H9 (cell line): Measurements from ENCODE around the gene ANKS1B. TPM values are rescaled to one million over a fixed set of nuclear protein-coding genes. Genes with fewer than 3 reads are reported as not detected.

Experiments used
- DNase-seq: peaks from one replicate; pipeline ENCODE4 v3.0.0-alpha.2; 2017
- H2AFZ ChIP-seq: one replicate; pipeline ENCODE4 v1.6.1; 2013; ENCODE audit warnings: mild to moderate bottlenecking, low read length, control low read depth, moderate library complexity
- H2AK5ac ChIP-seq: 2 replicates; pipeline ENCODE4 v1.6.1; 2013; ENCODE audit warnings: low read length, control low read depth, mixed read lengths; ENCODE audit not compliant: insufficient read length
- H2BK120ac ChIP-seq: one replicate; pipeline ENCODE4 v1.6.1; 2013; ENCODE audit warnings: low read depth, mild to moderate bottlenecking, low read length, control low read depth, inconsistent platforms; ENCODE audit not compliant: poor library complexity, severe bottlenecking
- H2BK12ac ChIP-seq: 2 replicates; pipeline ENCODE4 v1.6.1; 2013; ENCODE audit warnings: low read length, control low read depth, mixed read lengths, low read depth; ENCODE audit not compliant: insufficient read length
- H2BK15ac ChIP-seq: 2 replicates; pipeline ENCODE4 v1.6.1; 2013; ENCODE audit warnings: low read depth, low read length, control low read depth
- H2BK20ac ChIP-seq: one replicate; pipeline ENCODE4 v1.6.1; 2013; ENCODE audit warnings: low read depth, mild to moderate bottlenecking, low read length, control low read depth, inconsistent platforms; ENCODE audit not compliant: poor library complexity, severe bottlenecking
- H2BK5ac ChIP-seq: 2 replicates; pipeline ENCODE4 v1.6.1; 2013; ENCODE audit warnings: low read length, control low read depth, mixed read lengths; ENCODE audit not compliant: insufficient read length
- H3K14ac ChIP-seq: 2 replicates; pipeline ENCODE4 v1.6.1; 2013; ENCODE audit warnings: low read length, control low read depth; ENCODE audit not compliant: insufficient read depth
- H3K18ac ChIP-seq: 2 replicates; pipeline ENCODE4 v1.6.1; 2013; ENCODE audit warnings: low read depth, mild to moderate bottlenecking, mixed read lengths, low read length, control low read depth; ENCODE audit not compliant: insufficient read length
- H3K23ac ChIP-seq: 2 replicates; pipeline ENCODE4 v1.6.1; 2013; ENCODE audit warnings: low read length, control low read depth, mixed read lengths, low read depth; ENCODE audit not compliant: insufficient read length
- H3K23me2 ChIP-seq: 2 replicates; pipeline ENCODE4 v1.6.1; 2013; ENCODE audit warnings: low read depth, mild to moderate bottlenecking, mixed read lengths, low read length, control low read depth; ENCODE audit not compliant: insufficient read length, poor library complexity, severe bottlenecking
- H3K27ac ChIP-seq: 2 replicates; pipeline ENCODE4 v1.5.1; 2013; ENCODE audit warnings: low read length, control low read depth, mixed read lengths, low read depth; ENCODE audit not compliant: insufficient read length
- H3K27me3 ChIP-seq: 2 replicates; pipeline ENCODE4 v1.6.1; 2013; ENCODE audit warnings: low read length, control low read depth, inconsistent platforms; ENCODE audit not compliant: insufficient read depth
- H3K4ac ChIP-seq: 2 replicates; pipeline ENCODE4 v1.6.1; 2013; ENCODE audit warnings: low read depth, mild to moderate bottlenecking, control low read depth, inconsistent platforms, low read length, moderate library complexity
- H3K4me1 ChIP-seq: 2 replicates; pipeline ENCODE4 v1.6.1; 2013; ENCODE audit warnings: low read length, control low read depth, inconsistent platforms; ENCODE audit not compliant: insufficient read depth
- H3K4me2 ChIP-seq: 2 replicates; pipeline ENCODE4 v1.6.1; 2013; ENCODE audit warnings: low read length, control low read depth, mixed read lengths; ENCODE audit not compliant: insufficient read length, insufficient read depth
- H3K56ac ChIP-seq: 2 replicates; pipeline ENCODE4 v1.6.1; 2013; ENCODE audit warnings: low read depth, mild to moderate bottlenecking, mixed read lengths, low read length, control low read depth; ENCODE audit not compliant: insufficient read length
- H3K79me1 ChIP-seq: 2 replicates; pipeline ENCODE4 v1.6.1; 2013; ENCODE audit warnings: low read depth, mild to moderate bottlenecking, moderate library complexity, low read length, control low read depth, inconsistent platforms; ENCODE audit not compliant: insufficient read depth, poor library complexity, severe bottlenecking
- H3K79me2 ChIP-seq: 2 replicates; pipeline ENCODE4 v1.6.1; 2013; ENCODE audit warnings: low read length, control low read depth, inconsistent platforms; ENCODE audit not compliant: insufficient read depth
- H3K9ac ChIP-seq: 2 replicates; pipeline ENCODE4 v1.6.1; 2013; ENCODE audit warnings: low read length, control low read depth, mixed read lengths; ENCODE audit not compliant: insufficient read length; ENCODE audit errors: extremely low read depth
- H3K9me3 ChIP-seq: one replicate; pipeline ENCODE4 v1.6.1; 2013; ENCODE audit warnings: low read depth, low read length, inconsistent platforms; ENCODE audit not compliant: control insufficient read depth
- H3T11ph ChIP-seq: one replicate; pipeline ENCODE4 v1.6.1; 2013; ENCODE audit warnings: mild to moderate bottlenecking, low read length, control low read depth, inconsistent platforms
- H4K20me1 ChIP-seq: one replicate; pipeline ENCODE4 v1.6.1; 2013; ENCODE audit not compliant: control insufficient read depth, insufficient read length, insufficient read depth
- H4K5ac ChIP-seq: 2 replicates; pipeline ENCODE4 v1.6.1; 2013; ENCODE audit warnings: low read depth, mild to moderate bottlenecking, mixed read lengths, low read length, control low read depth; ENCODE audit not compliant: insufficient read length
- H4K8ac ChIP-seq: replicated peaks from 2 replicates; pipeline ENCODE4 v1.6.1; 2013; ENCODE audit warnings: low read length, control low read depth, mixed read lengths, low read depth; ENCODE audit not compliant: insufficient read length
- H4K91ac ChIP-seq: 2 replicates; pipeline ENCODE4 v1.6.1; 2013; ENCODE audit warnings: low read depth, mild to moderate bottlenecking, moderate library complexity, mixed read lengths, low read length, control low read depth; ENCODE audit not compliant: insufficient read length
- H3K27ac Mint-ChIP-seq, 3 experiments: 2 replicates in 2 of 3; 3 replicates in 1 of 3; pipeline ENCODE4 v1.8.0; 2020 to 2021; ENCODE audit warnings: mixed read lengths in 3 of 3, mild to moderate bottlenecking in 1 of 3, moderate library complexity in 1 of 3
- H3K27me3 Mint-ChIP-seq: 2 replicates; pipeline ENCODE4 v1.8.0; 2021; ENCODE audit warnings: low read depth, mild to moderate bottlenecking, moderate library complexity, mixed read lengths
- H3K36me3 Mint-ChIP-seq, 3 experiments: 2 replicates in 2 of 3; 3 replicates in 1 of 3; pipeline ENCODE4 v1.8.0; 2020 to 2021; ENCODE audit warnings: low read depth in 3 of 3, mixed read lengths in 3 of 3; ENCODE audit not compliant: insufficient read depth in 1 of 3
- H3K4me1 Mint-ChIP-seq, 2 experiments: 2 replicates each; pipeline ENCODE4 v1.8.0; 2020; ENCODE audit warnings: mixed read lengths in 2 of 2
- H3K4me3 Mint-ChIP-seq, 2 experiments: 2 replicates in 1 of 2; 3 replicates in 1 of 2; pipeline ENCODE4 v1.8.0; 2020 to 2021; ENCODE audit warnings: mild to moderate bottlenecking in 2 of 2, mixed read lengths in 2 of 2, moderate library complexity in 1 of 2
- H3K9me3 Mint-ChIP-seq, 2 experiments: 2 replicates in 1 of 2; 3 replicates in 1 of 2; pipeline ENCODE4 v1.8.0; 2020; ENCODE audit warnings: mild to moderate bottlenecking in 2 of 2, mixed read lengths in 2 of 2, moderate library complexity in 1 of 2
- CTCF ChIP-seq: fragments of 200-600 bp; sonication (generic); conservative IDR thresholded peaks from 3 replicates; pipeline ENCODE4 v1.8.0; 2021; ENCODE audit warnings: antibody characterized with exemption, mild to moderate bottlenecking
- total RNA-seq: library from RNA; stranded (reverse); gene quantifications from 2 replicates; pipeline ENCODE4 v1.2.1, GENCODE V29; 2021

The ANKS1B gene
- total RNA-seq, 1 experiment from 2014 or later = 4.1 TPM

GRCh38 chr12:99136516-99136915 is 848.2 kb downstream of the ANKS1B start:
- Histone ChIP-seq H3K4me2 (no peak overlapping the region), H2BK120ac (no peak overlapping the region), H3K4me1 (peaks cover 3% of the 10 kb centered on the region), H3K14ac (no peak overlapping the region), H2AK5ac (no peak overlapping the region), H2AFZ (no peak overlapping the region), H4K91ac (no peak overlapping the region), H2BK12ac (no peak overlapping the region), H3K23me2 (peaks cover 3% of the 10 kb centered on the region), H3K23ac (no peak overlapping the region), H3K79me1 (no peaks in the 10 kb centered on the region), H3K27me3 (no peaks in the 10 kb centered on the region), H4K5ac (no peak overlapping the region), H4K8ac (no peak overlapping the region), H3K56ac (no peak overlapping the region), H2BK15ac (no peak overlapping the region), H3K9me3 (no peaks in the 10 kb centered on the region), H3K79me2 (no peaks in the 10 kb centered on the region), H3K27ac (no peak overlapping the region), H2BK20ac (no peak overlapping the region), H3K4ac (no peak overlapping the region), H3T11ph (no peak overlapping the region), H3K18ac (no peak overlapping the region), H2BK5ac (no peak overlapping the region), H3K9ac (no peak overlapping the region), H4K20me1 (no peaks in the 10 kb centered on the region)
- H3K9me3 Mint-ChIP-seq = peaks cover 0 to 3% of the 10 kb centered on the region in 2 experiments; a peak in 1 of 5 replicates
- H3K27me3 Mint-ChIP-seq = no peaks in the 10 kb centered on the region
- peaks cover 0 to 11% of the 10 kb centered on the region in 2 experiments for H3K4me1 Mint-ChIP-seq
- no peak overlapping the region for H3K4me3 Mint-ChIP-seq
- no peak overlapping the region for H3K27ac Mint-ChIP-seq
- no peak for DNase-seq
- no peaks in the 10 kb centered on the region; a peak in 1 of 7 replicates for H3K36me3 Mint-ChIP-seq
- no peak for TF ChIP-seq CTCF
